ENCODE data around the gene PRDX5.
"Not testable (repeated sequence)": the region's sequence is repeated elsewhere in the genome, so short reads cannot be mapped to it uniquely, and the experiment has no call there.

Gene PRDX5

GRCh38 chr11:64313491-64314145 is 4.3 kb upstream of the PRDX5 start:
- H3K27ac ChIP-seq (ENCODE audit: poor library complexity, severe bottlenecking): peak overlapping the region; percentile 82
- no peaks in the 10 kb centered on the region for H3K9me3 ChIP-seq (ENCODE audit: severe bottlenecking)
- DNase-seq (ENCODE audit: low spot score) (peak; percentile 67), ATAC-seq (ENCODE audit: low read depth) (no peak)
- H3K4me1 ChIP-seq (ENCODE audit: insufficient read depth, poor library complexity, severe bottlenecking): peaks cover 8% of the 10 kb centered on the region
- no peak overlapping the region for H3K4me3 ChIP-seq (ENCODE audit: severe bottlenecking)
- no peak for TF ChIP-seq CTCF (IDR thresholded peaks at IDR 0.05; ENCODE audit: poor library complexity, severe bottlenecking)
- H3K36me3 ChIP-seq (ENCODE audit: low read depth): peaks cover 24% of the 10 kb centered on the region
- no peaks in the 10 kb centered on the region for H3K27me3 ChIP-seq (ENCODE audit: insufficient read depth, poor library complexity, severe bottlenecking)

- Histone ChIP-seq H3K4me3 (ENCODE audit: severe bottlenecking) (no peak overlapping the region), H3K27ac (ENCODE audit: poor library complexity, severe bottlenecking) (peak overlapping the region; percentile 82), H3K4me1 (ENCODE audit: insufficient read depth, poor library complexity, severe bottlenecking) (peaks cover 9% of the 10 kb centered on the region), H3K9me3 (ENCODE audit: severe bottlenecking) (no peaks in the 10 kb centered on the region), H3K36me3 (ENCODE audit: low read depth) (peaks cover 24% of the 10 kb centered on the region), H3K27me3 (ENCODE audit: insufficient read depth, poor library complexity, severe bottlenecking) (no peaks in the 10 kb centered on the region)
- no peak for TF ChIP-seq CTCF (IDR thresholded peaks at IDR 0.05; ENCODE audit: poor library complexity, severe bottlenecking)
- DNase-seq (ENCODE audit: low spot score): no peak
- ATAC-seq (ENCODE audit: low read depth): no peak
These were observed 3.6 kb upstream of the PRDX5 start for GRCh38 chr11:64314146-64314804.

GRCh38 chr11:64314805-64315561 is 2.9 kb upstream of the PRDX5 start:
- Histone ChIP-seq H3K4me3 (ENCODE audit: severe bottlenecking) (no peak overlapping the region), H3K27ac (ENCODE audit: poor library complexity, severe bottlenecking) (no peak overlapping the region), H3K36me3 (ENCODE audit: low read depth) (peaks cover 29% of the 10 kb centered on the region), H3K4me1 (ENCODE audit: insufficient read depth, poor library complexity, severe bottlenecking) (peaks cover 15% of the 10 kb centered on the region), H3K9me3 (ENCODE audit: severe bottlenecking) (no peaks in the 10 kb centered on the region), H3K27me3 (ENCODE audit: insufficient read depth, poor library complexity, severe bottlenecking) (no peaks in the 10 kb centered on the region)
- DNase-seq (ENCODE audit: low spot score): peak; percentile 46
- TF ChIP-seq CTCF (IDR thresholded peaks at IDR 0.05; ENCODE audit: poor library complexity, severe bottlenecking): no peak
- ATAC-seq (ENCODE audit: low read depth): no peak

GRCh38 chr11:64315667-64316526 is 2.0 kb upstream of the PRDX5 start:
- Histone ChIP-seq H3K27ac (ENCODE audit: poor library complexity, severe bottlenecking) (peak overlapping the region; percentile 95), H3K36me3 (ENCODE audit: low read depth) (peaks cover 38% of the 10 kb centered on the region)
- not testable (repeated sequence) for H3K4me3 ChIP-seq (ENCODE audit: severe bottlenecking); H3K9me3 ChIP-seq (ENCODE audit: severe bottlenecking); H3K27me3 ChIP-seq (ENCODE audit: insufficient read depth, poor library complexity, severe bottlenecking); H3K4me1 ChIP-seq (ENCODE audit: insufficient read depth, poor library complexity, severe bottlenecking); ATAC-seq (ENCODE audit: low read depth)
- DNase-seq (ENCODE audit: low spot score): peak; percentile 53

All from RWPE2 (cell line).